ENCODE measurements around the gene MAGI2. TPM values are rescaled to one million over a fixed set of nuclear protein-coding genes. Genes with fewer than 3 reads are reported as not detected.

MAGI2 gene
- total RNA-seq, 1 experiment from 2014 or later, result 0.25 TPM

DNA sequence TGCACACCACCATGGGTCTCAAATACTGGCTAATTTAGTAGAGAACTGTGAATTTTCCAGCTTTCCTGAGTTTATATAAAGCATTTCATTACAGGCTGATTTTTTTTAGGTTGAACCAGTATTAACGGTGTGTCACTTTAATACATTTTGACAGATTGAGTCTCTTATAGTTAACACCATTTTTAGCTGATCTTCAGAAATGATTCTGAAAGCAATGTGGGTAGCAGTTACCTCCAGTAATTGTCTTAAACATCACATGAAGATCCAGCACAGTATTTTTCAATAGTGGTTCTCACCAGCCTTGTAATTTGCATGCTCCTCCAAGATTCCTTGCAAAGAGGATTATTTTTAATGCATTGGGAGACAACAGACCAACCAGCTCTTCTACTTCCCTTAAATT, 961.3 kb downstream of the MAGI2 start:
- no peaks in the 10 kb centered on the region for H3K27me3 Mint-ChIP-seq (ENCODE audit: insufficient read depth, unreplicated experiment)
- no peak overlapping the region for H3K27ac Mint-ChIP-seq (ENCODE audit: unreplicated experiment)
- no peak for DNase-seq
- POLR2A ChIA-PET, result no interaction called here
- no peaks in the 10 kb centered on the region for H3K9me3 Mint-ChIP-seq (ENCODE audit: unreplicated experiment)
- BruUV-seq (replicated peaks), result no TSS peak
- intact Hi-C loops (cut with micrococcal nuclease; ENCODE audit: unreplicated experiment), result no loop called here
- H3K36me3 Mint-ChIP-seq (ENCODE audit: insufficient read depth, unreplicated experiment), result no peaks in the 10 kb centered on the region
- no peak for TF ChIP-seq CTCF (IDR thresholded peaks at IDR 0.05; ENCODE audit: insufficient read depth in 1 of 2, low read depth in 1 of 2, low read length in 1 of 2, severe bottlenecking in 1 of 2, unreplicated experiment in 1 of 2)
- peaks cover 4% of the 10 kb centered on the region for H3K4me1 Mint-ChIP-seq (ENCODE audit: low read depth, unreplicated experiment)
- CTCF ChIA-PET, result no interaction called here
- Histone ChIP-seq H3K27me3 (replicated peaks; ENCODE audit: control insufficient read depth, insufficient read depth, low read length) (no peaks in the 10 kb centered on the region), H3K4me3 (ENCODE audit: low read depth, low read length) (no peak overlapping the region), H3K9me3 (no peaks in the 10 kb centered on the region), H3K36me3 (ENCODE audit: control insufficient read depth, insufficient read depth, low read length) (no peaks in the 10 kb centered on the region), H3K4me1 (peaks cover 8% of the 10 kb centered on the region; the same call in 1 of the 2 replicates)
- no peak overlapping the region for H3K4me3 Mint-ChIP-seq (ENCODE audit: unreplicated experiment)

GRCh38 chr7:78490524-78490923, 962.9 kb downstream of the MAGI2 start:
- Mint-ChIP-seq H3K4me1 (ENCODE audit: low read depth, unreplicated experiment) (peaks cover 8% of the 10 kb centered on the region), H3K27me3 (ENCODE audit: insufficient read depth, unreplicated experiment) (no peaks in the 10 kb centered on the region)
- no peak overlapping the region for H3K4me3 ChIP-seq (ENCODE audit: low read depth, low read length)

GRCh38 chr7:78489476-78490240, 963.8 kb downstream of the MAGI2 start:
- no peaks in the 10 kb centered on the region for H3K9me3 Mint-ChIP-seq (ENCODE audit: unreplicated experiment)
- H3K27me3 ChIP-seq (replicated peaks; ENCODE audit: control insufficient read depth, insufficient read depth, low read length), result no peaks in the 10 kb centered on the region
- peaks cover 9% of the 10 kb centered on the region; the same call in 1 of the 2 replicates for H3K4me1 ChIP-seq
- H3K27ac Mint-ChIP-seq (ENCODE audit: unreplicated experiment), result no peak overlapping the region
- H3K4me3 ChIP-seq (ENCODE audit: low read depth, low read length), result no peak overlapping the region
- BruUV-seq (replicated peaks), result no TSS peak
- H3K9me3 ChIP-seq, result no peaks in the 10 kb centered on the region
- CTCF ChIA-PET, result no interaction called here
- intact Hi-C loops (cut with micrococcal nuclease; ENCODE audit: unreplicated experiment), result loop anchor here (10.0 kb wide), 1 partner anchor 465 kb away; no protein-coding TSS in a partner anchor
- H3K4me1 Mint-ChIP-seq (ENCODE audit: low read depth, unreplicated experiment), result peaks cover 8% of the 10 kb centered on the region
- no peak overlapping the region for H3K4me3 Mint-ChIP-seq (ENCODE audit: unreplicated experiment)
- TF ChIP-seq CTCF (IDR thresholded peaks at IDR 0.05; ENCODE audit: insufficient read depth in 1 of 2, low read depth in 1 of 2, low read length in 1 of 2, severe bottlenecking in 1 of 2, unreplicated experiment in 1 of 2), result no peak
- no peaks in the 10 kb centered on the region for H3K36me3 ChIP-seq (ENCODE audit: control insufficient read depth, insufficient read depth, low read length)
- no peak for DNase-seq
- POLR2A ChIA-PET, result no interaction called here
- H3K36me3 Mint-ChIP-seq (ENCODE audit: insufficient read depth, unreplicated experiment), result no peaks in the 10 kb centered on the region
- no peaks in the 10 kb centered on the region for H3K27me3 Mint-ChIP-seq (ENCODE audit: insufficient read depth, unreplicated experiment)

More at GRCh38 chr7:78490524-78490923, 962.9 kb downstream of the MAGI2 start:
- no peak for DNase-seq
- no peaks in the 10 kb centered on the region for H3K36me3 ChIP-seq (ENCODE audit: control insufficient read depth, insufficient read depth, low read length)
- no peak for TF ChIP-seq CTCF (IDR thresholded peaks at IDR 0.05; ENCODE audit: insufficient read depth in 1 of 2, low read depth in 1 of 2, low read length in 1 of 2, severe bottlenecking in 1 of 2, unreplicated experiment in 1 of 2)
- no peak overlapping the region for H3K27ac Mint-ChIP-seq (ENCODE audit: unreplicated experiment)
- ChIA-PET CTCF (no interaction called here), POLR2A (no interaction called here)
- no TSS peak for BruUV-seq (replicated peaks)
- no peaks in the 10 kb centered on the region for H3K9me3 ChIP-seq
- H3K36me3 Mint-ChIP-seq (ENCODE audit: insufficient read depth, unreplicated experiment), result no peaks in the 10 kb centered on the region
- H3K4me1 ChIP-seq, result peaks cover 9% of the 10 kb centered on the region; the same call in 1 of the 2 replicates
- no peak overlapping the region for H3K4me3 Mint-ChIP-seq (ENCODE audit: unreplicated experiment)
- H3K27me3 ChIP-seq (replicated peaks; ENCODE audit: control insufficient read depth, insufficient read depth, low read length), result no peaks in the 10 kb centered on the region
- intact Hi-C loops (cut with micrococcal nuclease; ENCODE audit: unreplicated experiment), result no loop called here
- H3K9me3 Mint-ChIP-seq (ENCODE audit: unreplicated experiment), result no peaks in the 10 kb centered on the region
